AG20443 (cell line): ENCODE data around the gene NANOS3.

Experiments used
- DNase-seq: peaks from one replicate; pipeline ENCODE4 v3.0.0; 2012; ENCODE audit warnings: low spot score, mixed read lengths

Gene NANOS3

GRCh38 chr19:13876834-13877233 is at the start of gene NANOS3:
NANOS3 (plus strand) TSS chr19:13877134; CDS start chr19:13877249, 115 bp downstream.
- no peak for DNase-seq

GRCh38 chr19:13827656-13828055 is 49.3 kb upstream of the NANOS3 start:
- DNase-seq, result no peak

GRCh38 chr19:13830114-13830740 is 46.7 kb upstream of the NANOS3 start:
- DNase-seq, result no peak

- DNase-seq, result no peak
These were observed 46.0 kb upstream of the NANOS3 start for GRCh38 chr19:13830741-13831536.

GRCh38 chr19:13831537-13832467 is 45.1 kb upstream of the NANOS3 start:
- DNase-seq, result no peak

- peak; percentile 92 for DNase-seq
These were observed 43.3 kb upstream of the NANOS3 start for GRCh38 chr19:13833330-13834243.

GRCh38 chr19:13834244-13835069 is 42.5 kb upstream of the NANOS3 start:
- DNase-seq, result no peak

GRCh38 chr19:13835791-13836723 is 40.9 kb upstream of the NANOS3 start:
- peak; percentile 14 for DNase-seq

- no peak for DNase-seq
These were observed 38.4 kb upstream of the NANOS3 start for GRCh38 chr19:13838435-13839129.

- peak; percentile 67 for DNase-seq
These were observed 37.6 kb upstream of the NANOS3 start for GRCh38 chr19:13839130-13839937.

GRCh38 chr19:13839938-13840304 is 37.0 kb upstream of the NANOS3 start:
- no peak for DNase-seq

GRCh38 chr19:13840305-13841085 is 36.4 kb upstream of the NANOS3 start:
- peak; percentile 47 for DNase-seq

GRCh38 chr19:13841086-13841961 is 35.6 kb upstream of the NANOS3 start:
- peak; percentile 32 for DNase-seq

- DNase-seq, result no peak
These were observed 35.0 kb upstream of the NANOS3 start for GRCh38 chr19:13841962-13842290.

GRCh38 chr19:13842291-13843103 is 34.4 kb upstream of the NANOS3 start:
- peak; percentile 90 for DNase-seq
